GM12878 (cell line): ENCODE measurements around the gene TOMM22. TPM values are rescaled to one million over a fixed set of nuclear protein-coding genes. Genes with fewer than 3 reads are reported as not detected.

ENCODE experiments used
- EGR1 ChIP-seq, 2 experiments: IDR thresholded peaks; 1 replicate in 1 of 2; 2 replicates in 1 of 2; pipeline ENCODE4 v1.6.1; 2011 to 2012; ENCODE audit warnings: low read depth in 2 of 2, low read length in 2 of 2, borderline replicate concordance in 1 of 2, mild to moderate bottlenecking in 1 of 2, moderate library complexity in 1 of 2
- EP300 ChIP-seq, 2 experiments: fragments of 150-350 bp in 1 of 2; IDR thresholded peaks; 2 replicates each; pipeline ENCODE4 v1.6.1; 2011 to 2012; ENCODE audit warnings: low read depth in 2 of 2, low read length in 2 of 2, borderline replicate concordance in 1 of 2, improper control_type of control experiment in 1 of 2, inconsistent platforms in 1 of 2; ENCODE audit not compliant: control insufficient read depth in 1 of 2
- EZH2 ChIP-seq: IDR thresholded peaks from 2 replicates; pipeline ENCODE4 v1.6.1; 2012; ENCODE audit warnings: low read depth, mild to moderate bottlenecking, control low read depth, inconsistent platforms, low read length, borderline replicate concordance; ENCODE audit not compliant: control insufficient read depth
- MLLT1 ChIP-seq: fragments of 450-650 bp; IDR thresholded peaks from 2 replicates; pipeline ENCODE4 v1.6.1; 2016; ENCODE audit warnings: mild to moderate bottlenecking
- POLR2AphosphoS5 ChIP-seq: IDR thresholded peaks from 2 replicates; pipeline ENCODE4 v1.6.1; 2011; ENCODE audit warnings: mild to moderate bottlenecking, low read length, inconsistent platforms
- SPI1 ChIP-seq: IDR thresholded peaks from 2 replicates; pipeline ENCODE4 v1.6.1; 2011; ENCODE audit warnings: low read depth, mild to moderate bottlenecking, low read length, moderate library complexity, borderline replicate concordance; ENCODE audit not compliant: insufficient read depth
- SRF ChIP-seq, 2 experiments: IDR thresholded peaks; 2 replicates each; pipeline ENCODE4 v1.6.1; 2011; ENCODE audit warnings: low read depth in 2 of 2, low read length in 2 of 2, mild to moderate bottlenecking in 1 of 2, moderate library complexity in 1 of 2
- ZNF592 ChIP-seq: fragments of 450-650 bp; IDR thresholded peaks from 2 replicates; pipeline ENCODE4 v1.6.1; 2017; ENCODE audit warnings: mild to moderate bottlenecking, moderate library complexity
- polyA plus RNA-seq, 11 experiments: library from polyadenylated mRNA; depleted of rRNA in 4 of 11; unstranded in 6 of 11; stranded (reverse) in 5 of 11; fragments of >200 nt; fragmentation: Nextera tagmentation in 4 of 11; fragmentation: Illumina TruSeq in 1 of 11; extraction: Ambion mirVana in 4 of 11; extraction: Trizol in 1 of 11; gene quantifications; 1 replicate in 1 of 11; 2 replicates in 10 of 11; pipeline versions ENCODE4 v1.2.1 to v1.2.3, GENCODE V29; 2011 to 2016; ENCODE audit warnings: inconsistent platforms in 2 of 11, missing spikeins in 2 of 11, low read depth in 1 of 11
- total RNA-seq, 4 experiments: library from RNA; depleted of rRNA in 3 of 4; stranded (reverse); fragments of >200 nt in 3 of 4; fragmentation: Illumina TruSeq in 1 of 4; extraction: Trizol in 1 of 4; gene quantifications; 2 replicates each; pipeline versions ENCODE4 v1.2.1 to v1.2.3, GENCODE V29; 2013 to 2021
- TF ChIP-seq, protein P1 (sequence below): fragments of 150-350 bp; IDR thresholded peaks from 2 replicates; pipeline ENCODE4 v1.6.1; 2016; ENCODE audit warnings: low read depth, low read length
- TF ChIP-seq, protein P2 (sequence below): IDR thresholded peaks from 2 replicates; pipeline ENCODE4 v1.6.1; 2012; ENCODE audit warnings: low read depth, low read length, improper control_type of control experiment

The TOMM22 gene
- total and polyA plus RNA-seq, 10 of the 15 experiments (the other 5 are each of a cell fraction or from before 2014, with no cell fraction given): 37.6 to 197 (median 94.9) TPM

GRCh38 chr22:38657045-38657909, 24.5 kb upstream of the TOMM22 start (continued):
- no peak for TF ChIP-seq EP300 (IDR thresholded peaks at IDR 0.05; ENCODE audit: borderline replicate concordance in 1 of 2, control insufficient read depth in 1 of 2, low read depth in 2 of 2, low read length in 2 of 2)
- TF ChIP-seq ZNF592: no peak
- no peak for TF ChIP-seq SRF (IDR thresholded peaks at IDR 0.05; ENCODE audit: low read depth in 2 of 2, low read length in 2 of 2)
- no peak for TF ChIP-seq EZH2
- no peak for TF ChIP-seq EGR1 (IDR thresholded peaks at IDR 0.05; ENCODE audit: borderline replicate concordance in 1 of 2, low read depth in 2 of 2, low read length in 2 of 2)
- TF ChIP-seq POLR2AphosphoS5: no peak
- no peak for TF ChIP-seq MLLT1
- TF ChIP-seq SPI1: 0 out of 2 replicates have a peak, but pooled peaks have one; percentile 2
- TF ChIP-seq, protein P1, sequence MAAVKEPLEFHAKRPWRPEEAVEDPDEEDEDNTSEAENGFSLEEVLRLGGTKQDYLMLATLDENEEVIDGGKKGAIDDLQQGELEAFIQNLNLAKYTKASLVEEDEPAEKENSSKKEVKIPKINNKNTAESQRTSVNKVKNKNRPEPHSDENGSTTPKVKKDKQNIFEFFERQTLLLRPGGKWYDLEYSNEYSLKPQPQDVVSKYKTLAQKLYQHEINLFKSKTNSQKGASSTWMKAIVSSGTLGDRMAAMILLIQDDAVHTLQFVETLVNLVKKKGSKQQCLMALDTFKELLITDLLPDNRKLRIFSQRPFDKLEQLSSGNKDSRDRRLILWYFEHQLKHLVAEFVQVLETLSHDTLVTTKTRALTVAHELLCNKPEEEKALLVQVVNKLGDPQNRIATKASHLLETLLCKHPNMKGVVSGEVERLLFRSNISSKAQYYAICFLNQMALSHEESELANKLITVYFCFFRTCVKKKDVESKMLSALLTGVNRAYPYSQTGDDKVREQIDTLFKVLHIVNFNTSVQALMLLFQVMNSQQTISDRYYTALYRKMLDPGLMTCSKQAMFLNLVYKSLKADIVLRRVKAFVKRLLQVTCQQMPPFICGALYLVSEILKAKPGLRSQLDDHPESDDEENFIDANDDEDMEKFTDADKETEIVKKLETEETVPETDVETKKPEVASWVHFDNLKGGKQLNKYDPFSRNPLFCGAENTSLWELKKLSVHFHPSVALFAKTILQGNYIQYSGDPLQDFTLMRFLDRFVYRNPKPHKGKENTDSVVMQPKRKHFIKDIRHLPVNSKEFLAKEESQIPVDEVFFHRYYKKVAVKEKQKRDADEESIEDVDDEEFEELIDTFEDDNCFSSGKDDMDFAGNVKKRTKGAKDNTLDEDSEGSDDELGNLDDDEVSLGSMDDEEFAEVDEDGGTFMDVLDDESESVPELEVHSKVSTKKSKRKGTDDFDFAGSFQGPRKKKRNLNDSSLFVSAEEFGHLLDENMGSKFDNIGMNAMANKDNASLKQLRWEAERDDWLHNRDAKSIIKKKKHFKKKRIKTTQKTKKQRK: no peak
- TF ChIP-seq, protein P2, sequence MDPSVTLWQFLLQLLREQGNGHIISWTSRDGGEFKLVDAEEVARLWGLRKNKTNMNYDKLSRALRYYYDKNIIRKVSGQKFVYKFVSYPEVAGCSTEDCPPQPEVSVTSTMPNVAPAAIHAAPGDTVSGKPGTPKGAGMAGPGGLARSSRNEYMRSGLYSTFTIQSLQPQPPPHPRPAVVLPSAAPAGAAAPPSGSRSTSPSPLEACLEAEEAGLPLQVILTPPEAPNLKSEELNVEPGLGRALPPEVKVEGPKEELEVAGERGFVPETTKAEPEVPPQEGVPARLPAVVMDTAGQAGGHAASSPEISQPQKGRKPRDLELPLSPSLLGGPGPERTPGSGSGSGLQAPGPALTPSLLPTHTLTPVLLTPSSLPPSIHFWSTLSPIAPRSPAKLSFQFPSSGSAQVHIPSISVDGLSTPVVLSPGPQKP: no peak
